Ishikawa (cell line): ENCODE measurements around the gene RASL11A.

Experiments used
- CEBPB ChIP-seq: IDR thresholded peaks from 2 replicates; pipeline ENCODE4 v1.6.1; 2012
- CREB1 ChIP-seq: IDR thresholded peaks from 2 replicates; pipeline ENCODE4 v1.6.1; 2012; ENCODE audit warnings: low read depth
- EGR1 ChIP-seq: IDR thresholded peaks from 2 replicates; pipeline ENCODE4 v1.6.1; 2012
- EP300 ChIP-seq: IDR thresholded peaks from 2 replicates; pipeline ENCODE4 v1.6.1; 2012; ENCODE audit warnings: borderline replicate concordance
- FOXM1 ChIP-seq: IDR thresholded peaks from 2 replicates; pipeline ENCODE4 v1.6.1; 2012; ENCODE audit warnings: low read depth, borderline replicate concordance
- NFIC ChIP-seq: IDR thresholded peaks from 2 replicates; pipeline ENCODE4 v1.6.1; 2012
- RAD21 ChIP-seq: IDR thresholded peaks from 2 replicates; pipeline ENCODE4 v1.6.1; 2012; ENCODE audit warnings: low read depth
- TAF1 ChIP-seq: IDR thresholded peaks from 2 replicates; pipeline ENCODE4 v1.6.1; 2012; ENCODE audit warnings: low read depth, mild to moderate bottlenecking
- TCF12 ChIP-seq: IDR thresholded peaks from 2 replicates; pipeline ENCODE4 v1.6.1; 2012; ENCODE audit warnings: low read depth
- TEAD4 ChIP-seq: IDR thresholded peaks from 2 replicates; pipeline ENCODE4 v1.6.1; 2012
- YY1 ChIP-seq: IDR thresholded peaks from 2 replicates; pipeline ENCODE4 v1.6.1; 2012; ENCODE audit warnings: low read depth
- ZBTB7A ChIP-seq: IDR thresholded peaks from 2 replicates; pipeline ENCODE4 v1.6.1; 2012; ENCODE audit warnings: low read depth
- TF ChIP-seq, protein P1 (sequence below): IDR thresholded peaks from 2 replicates; pipeline ENCODE4 v1.6.1; 2012
- TF ChIP-seq, protein P2 (sequence below): IDR thresholded peaks from 2 replicates; pipeline ENCODE4 v1.6.1; 2012
- TF ChIP-seq, protein P3 (sequence below): IDR thresholded peaks from 2 replicates; pipeline ENCODE4 v1.6.1; 2012; ENCODE audit warnings: low read depth, mild to moderate bottlenecking

The RASL11A gene

DNA sequence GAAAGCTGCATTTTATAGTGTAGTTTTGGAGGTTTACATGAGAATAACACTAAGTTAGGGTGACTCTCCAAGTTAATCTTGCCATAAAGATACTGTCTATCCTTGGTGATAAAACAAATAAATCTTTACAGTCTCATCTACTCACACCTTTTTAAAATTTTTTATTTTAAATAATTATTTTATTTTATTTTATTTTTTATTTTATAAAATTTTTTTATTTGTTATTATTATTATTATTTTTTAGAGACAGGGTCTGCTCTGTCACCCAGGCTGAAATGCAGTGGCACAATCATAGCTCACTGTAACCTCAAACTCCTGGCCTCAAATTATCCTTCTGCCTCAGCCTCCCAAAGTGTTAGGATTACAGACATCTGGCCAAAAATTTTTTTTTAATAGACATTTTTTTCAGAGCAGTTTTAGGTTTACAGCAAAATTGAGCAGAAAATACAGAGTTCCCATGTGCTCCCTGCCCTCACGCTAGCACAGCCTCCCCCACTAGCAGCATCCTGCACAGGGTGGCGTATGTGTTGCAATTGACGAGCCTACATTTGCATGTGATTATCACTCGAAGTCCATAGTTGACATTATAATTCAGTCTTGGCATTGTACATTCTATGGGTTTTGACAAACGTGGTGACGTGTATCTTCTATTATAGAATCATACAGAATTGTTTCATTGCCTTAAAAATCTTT lies 41.0 kb downstream of the RASL11A start:
- no peak for TF ChIP-seq YY1
- TF ChIP-seq EGR1: no peak
- no peak for TF ChIP-seq CEBPB
- no peak for TF ChIP-seq TAF1
- TF ChIP-seq, protein P1, sequence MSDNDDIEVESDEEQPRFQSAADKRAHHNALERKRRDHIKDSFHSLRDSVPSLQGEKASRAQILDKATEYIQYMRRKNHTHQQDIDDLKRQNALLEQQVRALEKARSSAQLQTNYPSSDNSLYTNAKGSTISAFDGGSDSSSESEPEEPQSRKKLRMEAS: no peak
- TF ChIP-seq EP300: no peak
- TF ChIP-seq ZBTB7A: no peak
- TF ChIP-seq NFIC: no peak
- no peak for TF ChIP-seq RAD21
- TF ChIP-seq CREB1: no peak
- TF ChIP-seq, protein P2, sequence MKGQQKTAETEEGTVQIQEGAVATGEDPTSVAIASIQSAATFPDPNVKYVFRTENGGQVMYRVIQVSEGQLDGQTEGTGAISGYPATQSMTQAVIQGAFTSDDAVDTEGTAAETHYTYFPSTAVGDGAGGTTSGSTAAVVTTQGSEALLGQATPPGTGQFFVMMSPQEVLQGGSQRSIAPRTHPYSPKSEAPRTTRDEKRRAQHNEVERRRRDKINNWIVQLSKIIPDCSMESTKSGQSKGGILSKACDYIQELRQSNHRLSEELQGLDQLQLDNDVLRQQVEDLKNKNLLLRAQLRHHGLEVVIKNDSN: no peak
- TF ChIP-seq TEAD4: no peak
- TF ChIP-seq, protein P3, sequence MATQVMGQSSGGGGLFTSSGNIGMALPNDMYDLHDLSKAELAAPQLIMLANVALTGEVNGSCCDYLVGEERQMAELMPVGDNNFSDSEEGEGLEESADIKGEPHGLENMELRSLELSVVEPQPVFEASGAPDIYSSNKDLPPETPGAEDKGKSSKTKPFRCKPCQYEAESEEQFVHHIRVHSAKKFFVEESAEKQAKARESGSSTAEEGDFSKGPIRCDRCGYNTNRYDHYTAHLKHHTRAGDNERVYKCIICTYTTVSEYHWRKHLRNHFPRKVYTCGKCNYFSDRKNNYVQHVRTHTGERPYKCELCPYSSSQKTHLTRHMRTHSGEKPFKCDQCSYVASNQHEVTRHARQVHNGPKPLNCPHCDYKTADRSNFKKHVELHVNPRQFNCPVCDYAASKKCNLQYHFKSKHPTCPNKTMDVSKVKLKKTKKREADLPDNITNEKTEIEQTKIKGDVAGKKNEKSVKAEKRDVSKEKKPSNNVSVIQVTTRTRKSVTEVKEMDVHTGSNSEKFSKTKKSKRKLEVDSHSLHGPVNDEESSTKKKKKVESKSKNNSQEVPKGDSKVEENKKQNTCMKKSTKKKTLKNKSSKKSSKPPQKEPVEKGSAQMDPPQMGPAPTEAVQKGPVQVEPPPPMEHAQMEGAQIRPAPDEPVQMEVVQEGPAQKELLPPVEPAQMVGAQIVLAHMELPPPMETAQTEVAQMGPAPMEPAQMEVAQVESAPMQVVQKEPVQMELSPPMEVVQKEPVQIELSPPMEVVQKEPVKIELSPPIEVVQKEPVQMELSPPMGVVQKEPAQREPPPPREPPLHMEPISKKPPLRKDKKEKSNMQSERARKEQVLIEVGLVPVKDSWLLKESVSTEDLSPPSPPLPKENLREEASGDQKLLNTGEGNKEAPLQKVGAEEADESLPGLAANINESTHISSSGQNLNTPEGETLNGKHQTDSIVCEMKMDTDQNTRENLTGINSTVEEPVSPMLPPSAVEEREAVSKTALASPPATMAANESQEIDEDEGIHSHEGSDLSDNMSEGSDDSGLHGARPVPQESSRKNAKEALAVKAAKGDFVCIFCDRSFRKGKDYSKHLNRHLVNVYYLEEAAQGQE: no peak
- no peak for TF ChIP-seq FOXM1
- no peak for TF ChIP-seq TCF12

GRCh38 chr13:27313770-27314169 lies 43.1 kb downstream of the RASL11A start:
- no peak for TF ChIP-seq EP300
- TF ChIP-seq CEBPB: no peak
- TF ChIP-seq TCF12: no peak
- no peak for TF ChIP-seq NFIC
- no peak for TF ChIP-seq TEAD4
- TF ChIP-seq FOXM1: no peak
- no peak for TF ChIP-seq EGR1
- TF ChIP-seq, protein P3: no peak

- TF ChIP-seq TCF12 (no peak), CEBPB (no peak), FOXM1 (no peak), RAD21 (no peak), EGR1 (no peak), NFIC (no peak), YY1 (no peak), CREB1 (no peak), EP300 (no peak), TEAD4 (no peak), TAF1 (no peak), ZBTB7A (no peak)
- TF ChIP-seq, protein P1: no peak
- TF ChIP-seq, protein P3: no peak
- TF ChIP-seq, protein P2: no peak
Observed at GRCh38 chr13:27319404-27319803, 48.8 kb downstream of the RASL11A start.
